ENCODE results near the gene COLQ.

GRCh38 chr3:15525790-15526189, 4.3 kb upstream of the COLQ start:
- TF ChIP-seq POLR2A (IDR thresholded peaks at IDR 0.05) (no peak), CTCF (IDR thresholded peaks at IDR 0.05) (no peak)
